GM12872 (cell line): ENCODE data around the gene OSCAR.

ENCODE experiments used
- CTCF ChIP-seq: IDR thresholded peaks from 3 replicates; pipeline ENCODE4 v1.5.1; 2011; ENCODE audit warnings: low read depth, mild to moderate bottlenecking, low read length, moderate library complexity; ENCODE audit not compliant: insufficient read depth

The OSCAR gene

GRCh38 chr19:54105796-54106195 lies 5.2 kb upstream of the OSCAR start:
- no peak for TF ChIP-seq CTCF

- TF ChIP-seq CTCF = no peak
Observed at GRCh38 chr19:54104998-54105715, 4.6 kb upstream of the OSCAR start.

- TF ChIP-seq CTCF = no peak
Observed at GRCh38 chr19:54102421-54103169, 2.0 kb upstream of the OSCAR start, which contains the start of gene NDUFA3. TSS of gene NDUFA3 (plus strand) at chr19:54102855. CDS start at chr19:54102879, 24 bp downstream.

GRCh38 chr19:54099190-54099902 lies 1.3 kb downstream of the OSCAR start:
- TF ChIP-seq CTCF = no peak

GRCh38 chr19:54096617-54097106 lies 3.9 kb downstream of the OSCAR start:
- TF ChIP-seq CTCF = no peak

- no peak for TF ChIP-seq CTCF
Observed at GRCh38 chr19:54095136-54095858, 5.3 kb downstream of the OSCAR start.

- no peak for TF ChIP-seq CTCF
Observed at GRCh38 chr19:54094426-54095000, 6.1 kb downstream of the OSCAR start.
